ENCODE results near the gene DLG2.

The DLG2 gene

GRCh38 chr11:85180528-85180927, 446.6 kb downstream of the DLG2 start:
- no peak for DNase-seq (ENCODE audit: low read depth in 1 of 2, low spot score in 1 of 2)
- Histone ChIP-seq H3K27me3 (ENCODE audit: insufficient read depth, poor library complexity, severe bottlenecking) (no peaks in the 10 kb centered on the region), H3K4me3 (replicated peaks; ENCODE audit: insufficient read depth, low read length) (no peak overlapping the region), H3K27ac (replicated peaks) (no peak overlapping the region)
- TF ChIP-seq SPI1 (IDR thresholded peaks at IDR 0.05; ENCODE audit: borderline replicate concordance, low read depth): no peak
- no peak for TF ChIP-seq POLR2AphosphoS5 (IDR thresholded peaks at IDR 0.05; ENCODE audit: low read depth)
- no peak for TF ChIP-seq GABPA (IDR thresholded peaks at IDR 0.05; ENCODE audit: low read depth)
- TF ChIP-seq, protein P1, sequence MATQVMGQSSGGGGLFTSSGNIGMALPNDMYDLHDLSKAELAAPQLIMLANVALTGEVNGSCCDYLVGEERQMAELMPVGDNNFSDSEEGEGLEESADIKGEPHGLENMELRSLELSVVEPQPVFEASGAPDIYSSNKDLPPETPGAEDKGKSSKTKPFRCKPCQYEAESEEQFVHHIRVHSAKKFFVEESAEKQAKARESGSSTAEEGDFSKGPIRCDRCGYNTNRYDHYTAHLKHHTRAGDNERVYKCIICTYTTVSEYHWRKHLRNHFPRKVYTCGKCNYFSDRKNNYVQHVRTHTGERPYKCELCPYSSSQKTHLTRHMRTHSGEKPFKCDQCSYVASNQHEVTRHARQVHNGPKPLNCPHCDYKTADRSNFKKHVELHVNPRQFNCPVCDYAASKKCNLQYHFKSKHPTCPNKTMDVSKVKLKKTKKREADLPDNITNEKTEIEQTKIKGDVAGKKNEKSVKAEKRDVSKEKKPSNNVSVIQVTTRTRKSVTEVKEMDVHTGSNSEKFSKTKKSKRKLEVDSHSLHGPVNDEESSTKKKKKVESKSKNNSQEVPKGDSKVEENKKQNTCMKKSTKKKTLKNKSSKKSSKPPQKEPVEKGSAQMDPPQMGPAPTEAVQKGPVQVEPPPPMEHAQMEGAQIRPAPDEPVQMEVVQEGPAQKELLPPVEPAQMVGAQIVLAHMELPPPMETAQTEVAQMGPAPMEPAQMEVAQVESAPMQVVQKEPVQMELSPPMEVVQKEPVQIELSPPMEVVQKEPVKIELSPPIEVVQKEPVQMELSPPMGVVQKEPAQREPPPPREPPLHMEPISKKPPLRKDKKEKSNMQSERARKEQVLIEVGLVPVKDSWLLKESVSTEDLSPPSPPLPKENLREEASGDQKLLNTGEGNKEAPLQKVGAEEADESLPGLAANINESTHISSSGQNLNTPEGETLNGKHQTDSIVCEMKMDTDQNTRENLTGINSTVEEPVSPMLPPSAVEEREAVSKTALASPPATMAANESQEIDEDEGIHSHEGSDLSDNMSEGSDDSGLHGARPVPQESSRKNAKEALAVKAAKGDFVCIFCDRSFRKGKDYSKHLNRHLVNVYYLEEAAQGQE (IDR thresholded peaks at IDR 0.05; ENCODE audit: insufficient replicate concordance, low read depth): no peak
- TF ChIP-seq CTCF (IDR thresholded peaks at IDR 0.05; ENCODE audit: insufficient read depth, low read length): no peak

- DNase-seq (ENCODE audit: low read depth in 1 of 2, low spot score in 1 of 2): no peak
- H3K27ac ChIP-seq (replicated peaks): no peak overlapping the region
- TF ChIP-seq GABPA (IDR thresholded peaks at IDR 0.05; ENCODE audit: low read depth) (no peak), POLR2AphosphoS5 (IDR thresholded peaks at IDR 0.05; ENCODE audit: low read depth) (no peak), SPI1 (IDR thresholded peaks at IDR 0.05; ENCODE audit: borderline replicate concordance, low read depth) (no peak), CTCF (IDR thresholded peaks at IDR 0.05; ENCODE audit: insufficient read depth, low read length) (no peak)
- TF ChIP-seq, protein P1 (IDR thresholded peaks at IDR 0.05; ENCODE audit: insufficient replicate concordance, low read depth): no peak
- H3K27me3 ChIP-seq (ENCODE audit: insufficient read depth, poor library complexity, severe bottlenecking): no peaks in the 10 kb centered on the region
- no peak overlapping the region for H3K4me3 ChIP-seq (replicated peaks; ENCODE audit: insufficient read depth, low read length)
These were observed 455.4 kb downstream of the DLG2 start for GRCh38 chr11:85171648-85172257.

DNA sequence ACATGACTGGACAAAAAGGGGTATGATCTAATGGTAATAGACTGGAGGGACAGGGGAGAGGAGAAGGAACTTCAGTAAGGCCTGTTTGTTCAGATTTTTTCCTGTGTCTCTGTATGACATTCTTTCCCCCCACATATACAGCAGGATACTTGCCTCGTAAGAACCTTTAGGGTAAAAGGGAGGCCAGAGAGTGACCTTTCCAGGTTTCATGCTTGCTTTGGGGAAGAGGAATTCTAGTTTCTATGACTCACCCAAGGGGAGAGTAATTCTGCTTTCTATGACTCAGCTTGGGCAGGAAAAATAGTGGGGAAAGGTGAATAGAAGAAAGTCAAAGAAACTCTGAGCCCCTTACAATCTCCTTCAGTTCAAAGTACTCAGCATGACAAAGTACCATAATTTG, 457.0 kb downstream of the DLG2 start:
- no peak for TF ChIP-seq SPI1 (IDR thresholded peaks at IDR 0.05; ENCODE audit: borderline replicate concordance, low read depth)
- TF ChIP-seq, protein P1 (IDR thresholded peaks at IDR 0.05; ENCODE audit: insufficient replicate concordance, low read depth): no peak
- TF ChIP-seq POLR2AphosphoS5 (IDR thresholded peaks at IDR 0.05; ENCODE audit: low read depth): no peak
- no peak for TF ChIP-seq GABPA (IDR thresholded peaks at IDR 0.05; ENCODE audit: low read depth)
- no peak for TF ChIP-seq CTCF (IDR thresholded peaks at IDR 0.05; ENCODE audit: insufficient read depth, low read length)
- DNase-seq (ENCODE audit: low read depth in 1 of 2, low spot score in 1 of 2): no peak
- Histone ChIP-seq H3K27me3 (ENCODE audit: insufficient read depth, poor library complexity, severe bottlenecking) (no peaks in the 10 kb centered on the region), H3K4me3 (replicated peaks; ENCODE audit: insufficient read depth, low read length) (no peak overlapping the region), H3K27ac (replicated peaks) (no peak overlapping the region)
